Activated CD4-positive, alpha-beta T cell treated with anti-CD3 and anti-CD28 coated beads, Interleukin-2, amount 50 U/mL, for 4 hours (primary cell): ENCODE data around the gene LY6G5B.
"Not testable (repeated sequence)": the region's sequence is repeated elsewhere in the genome, so short reads cannot be mapped to it uniquely, and the experiment has no call there.

Source experiments
- DNase-seq, 2 experiments: peaks; one replicate each; pipeline ENCODE4 v3.0.0-alpha.2; 2020

The LY6G5B gene

DNA sequence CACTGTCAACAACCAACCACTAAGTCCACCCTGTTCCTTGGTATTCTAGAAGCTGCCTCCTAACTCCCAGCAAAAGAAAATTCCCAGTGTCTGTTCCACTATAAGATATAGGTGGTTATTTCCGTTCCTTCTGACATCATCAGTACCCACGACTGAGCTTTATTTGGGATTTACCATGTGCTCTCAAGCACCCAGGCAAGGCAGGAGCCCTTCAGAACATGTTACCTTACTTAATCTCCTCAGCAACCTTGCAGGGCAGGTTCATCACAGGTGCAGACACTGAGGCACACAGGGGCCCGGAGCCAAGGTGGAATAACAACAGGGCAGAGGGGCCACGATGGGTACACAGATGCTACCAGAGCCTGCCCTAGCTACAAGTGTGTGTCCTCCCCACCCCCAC lies 22.6 kb downstream of the LY6G5B start:
- no peak for DNase-seq

DNA sequence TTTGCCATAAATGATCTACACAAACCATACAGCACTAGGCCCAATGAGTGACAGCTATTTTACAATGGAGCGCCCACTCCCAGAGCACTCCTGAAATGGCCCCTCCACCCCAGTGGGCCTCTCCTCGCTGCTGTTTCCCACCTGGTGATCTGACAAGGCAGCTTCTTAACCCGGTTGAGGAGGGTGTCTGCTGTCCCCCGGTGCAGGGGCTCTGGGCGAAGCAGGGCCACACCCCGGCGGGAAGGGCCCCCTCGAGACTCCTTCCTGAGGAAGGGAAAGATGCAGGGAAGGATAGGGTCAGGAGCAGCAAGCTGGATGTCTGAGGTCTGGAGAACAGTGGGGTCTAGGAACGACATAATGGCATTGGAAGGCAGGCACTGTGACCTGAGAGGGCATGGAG lies 23.1 kb downstream of the LY6G5B start:
- no peak for DNase-seq

DNA sequence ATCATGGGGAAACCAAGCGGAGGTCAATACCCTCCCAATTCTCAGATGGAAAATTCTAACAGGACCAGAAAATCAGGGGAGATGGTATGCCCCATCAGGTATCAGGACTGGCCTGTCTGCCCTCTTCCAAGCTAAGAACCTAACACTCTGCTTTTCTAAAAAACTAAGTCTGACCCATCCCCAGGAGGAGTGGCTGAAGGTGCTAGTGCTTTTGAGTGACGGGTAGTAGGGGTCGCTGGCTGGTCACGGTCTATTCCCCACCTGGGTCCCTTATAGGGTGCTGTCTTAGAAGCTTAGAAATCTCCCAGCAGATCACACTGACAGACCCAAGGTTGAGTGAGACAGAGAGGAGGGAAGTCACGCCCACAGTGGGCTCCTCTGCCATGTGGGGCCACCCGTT lies 23.8 kb downstream of the LY6G5B start:
- DNase-seq: no peak

DNA sequence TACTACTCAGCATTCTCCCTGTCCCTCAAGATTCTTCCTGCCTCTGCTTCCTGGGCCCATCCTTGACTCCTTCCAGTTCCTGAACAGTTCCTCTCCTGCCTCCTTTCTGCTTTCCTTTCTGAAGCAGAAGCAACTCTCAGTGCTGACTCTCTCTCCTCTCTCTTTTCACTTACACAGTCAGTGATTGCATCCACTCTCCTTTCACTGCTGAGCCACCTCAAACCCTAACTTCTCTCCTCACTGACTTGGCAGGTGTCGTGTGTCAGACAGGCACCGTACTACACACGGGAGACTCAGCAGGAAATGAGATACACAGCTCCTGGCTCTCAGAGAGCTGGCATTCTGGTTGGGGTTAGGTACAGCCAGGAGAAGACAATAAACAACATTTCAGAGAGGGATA lies 27.8 kb downstream of the LY6G5B start:
- DNase-seq: no peak

DNA sequence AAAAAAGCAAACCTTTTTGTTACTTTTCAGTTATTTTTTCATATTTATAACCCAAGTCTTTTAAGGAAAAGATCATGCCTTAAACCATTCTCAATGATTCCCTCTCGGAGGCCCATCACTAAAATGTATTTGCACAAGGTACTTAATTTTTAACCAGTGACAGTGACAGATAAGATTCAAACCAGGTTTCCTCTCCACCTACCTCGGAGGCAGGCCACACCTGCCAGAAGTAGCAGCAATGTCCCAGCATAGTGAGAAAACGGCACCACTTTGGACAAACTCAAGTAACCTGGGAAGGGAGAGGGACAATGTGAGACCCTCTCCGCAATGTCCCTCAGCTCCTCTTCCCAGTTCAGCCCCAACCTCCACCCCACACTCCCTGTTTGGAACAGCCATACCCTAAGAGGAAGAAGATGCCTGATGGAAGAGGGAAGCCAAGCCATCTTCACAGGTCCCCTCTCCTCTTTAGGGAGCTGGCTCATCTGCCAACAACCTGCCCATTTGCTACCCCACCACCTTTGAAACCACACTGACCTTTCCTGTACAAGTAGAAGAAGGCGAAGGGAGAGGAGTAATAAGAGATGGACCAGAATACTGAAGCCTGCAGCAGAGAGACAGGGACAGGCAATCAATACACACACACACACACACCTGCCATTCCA lies 31.1 kb downstream of the LY6G5B start:
- no peak for DNase-seq

DNA sequence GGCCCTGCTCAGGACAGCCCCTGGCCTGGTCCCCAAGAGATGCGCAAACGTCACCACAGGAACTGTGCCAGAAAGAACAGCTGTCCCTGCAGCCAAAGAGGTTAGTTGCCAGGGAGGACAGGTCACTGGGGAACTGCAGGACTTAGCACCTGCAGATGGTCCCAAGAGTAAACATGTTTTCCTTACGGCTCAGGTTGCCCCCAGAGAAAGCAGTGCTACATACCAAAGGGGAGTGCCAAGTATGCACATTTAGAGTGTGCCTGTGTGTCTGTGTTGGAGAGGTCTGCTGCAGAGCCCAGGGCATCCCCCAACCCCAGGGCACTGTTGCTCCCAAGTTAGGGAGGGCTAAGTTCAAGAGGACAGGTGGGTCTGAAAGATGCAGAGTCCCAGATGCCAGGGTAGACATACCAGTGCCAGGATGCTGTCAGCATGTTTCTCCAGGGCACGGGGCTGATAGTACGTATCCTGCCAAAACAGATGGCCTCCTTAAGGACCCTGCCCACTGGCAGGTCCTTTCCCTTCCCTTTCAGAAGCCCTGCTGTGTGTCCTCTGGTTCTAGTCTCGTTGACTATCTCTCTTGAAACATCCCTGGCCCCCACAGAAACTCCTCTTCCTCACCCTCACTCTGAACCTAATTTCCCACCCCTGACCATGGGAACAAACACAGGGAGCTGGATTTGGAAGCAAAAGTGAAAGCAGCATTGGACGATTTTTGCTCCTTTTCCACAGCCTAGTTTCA lies 32.1 kb downstream of the LY6G5B start:
- no peak for DNase-seq

DNA sequence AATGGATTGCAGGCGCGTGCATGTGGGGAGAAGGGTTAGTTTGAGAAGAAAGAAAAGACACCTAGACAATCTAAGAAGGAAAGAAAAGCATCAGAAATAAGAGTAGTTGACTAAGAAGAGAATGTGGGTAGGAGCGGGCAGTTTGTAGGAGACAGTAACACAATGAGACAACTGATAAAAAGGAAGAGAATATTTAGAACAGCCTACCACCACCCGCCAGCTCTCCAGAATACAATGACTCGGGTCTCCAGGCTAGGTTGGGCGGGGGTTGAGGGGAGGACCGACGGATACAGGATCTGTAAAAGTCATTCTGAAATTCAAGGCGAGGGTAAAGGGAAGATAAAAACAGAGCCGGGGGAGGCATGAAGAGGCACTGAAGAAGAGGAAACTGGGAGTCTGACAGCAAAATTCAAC lies 32.6 kb downstream of the LY6G5B start:
- peak; percentile 23 to 26 for DNase-seq

DNA sequence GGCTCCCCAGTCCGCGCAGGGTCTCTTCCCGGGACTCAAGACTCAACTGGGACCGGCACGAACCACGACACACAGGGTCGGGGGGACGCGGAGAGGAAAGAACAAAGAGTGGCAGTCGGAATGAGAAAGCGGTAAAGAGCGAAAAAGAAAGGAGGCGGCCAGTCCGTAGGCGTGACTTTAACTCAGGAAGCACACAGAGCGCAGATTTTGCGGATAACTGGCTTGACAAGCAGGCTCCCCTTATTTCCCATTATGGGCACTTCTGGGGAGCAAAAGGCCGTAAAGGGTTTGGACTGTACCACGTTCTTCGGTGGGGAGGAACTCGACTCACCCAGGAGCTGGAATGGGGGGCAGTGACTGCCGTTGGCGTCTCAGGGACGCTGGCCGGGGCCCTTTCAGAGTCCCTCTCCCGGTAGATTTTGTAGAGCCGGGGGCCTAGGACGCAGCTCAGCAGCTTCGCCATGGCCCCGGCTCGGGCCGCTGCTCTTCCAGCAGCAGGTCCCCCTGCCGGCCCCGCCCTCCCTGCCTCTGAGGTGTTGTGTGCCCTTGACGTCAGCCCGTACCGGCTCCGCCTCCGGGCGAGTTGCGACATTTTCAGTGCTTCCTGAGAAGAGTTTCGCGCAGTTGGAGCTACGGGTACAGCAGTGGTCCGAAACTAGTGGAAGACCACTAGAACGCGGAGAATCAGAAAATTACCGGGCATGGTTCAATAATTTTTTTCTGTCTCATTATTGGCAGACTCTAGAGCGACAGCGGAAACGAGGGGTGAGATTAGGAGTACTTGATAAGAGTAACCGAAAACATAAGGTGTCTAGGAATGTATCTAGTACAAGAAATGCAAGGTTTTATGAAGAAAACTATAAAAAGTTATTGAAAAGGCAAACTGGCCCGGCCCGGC lies 33.3 kb downstream of the LY6G5B start, which contains the start of gene ABHD16A:
ABHD16A (minus strand) TSS at position 506 of the 898 bp plus-strand sequence; CDS start at position 463, 43 bp downstream.
- DNase-seq: peak; percentile 97 to 98

DNA sequence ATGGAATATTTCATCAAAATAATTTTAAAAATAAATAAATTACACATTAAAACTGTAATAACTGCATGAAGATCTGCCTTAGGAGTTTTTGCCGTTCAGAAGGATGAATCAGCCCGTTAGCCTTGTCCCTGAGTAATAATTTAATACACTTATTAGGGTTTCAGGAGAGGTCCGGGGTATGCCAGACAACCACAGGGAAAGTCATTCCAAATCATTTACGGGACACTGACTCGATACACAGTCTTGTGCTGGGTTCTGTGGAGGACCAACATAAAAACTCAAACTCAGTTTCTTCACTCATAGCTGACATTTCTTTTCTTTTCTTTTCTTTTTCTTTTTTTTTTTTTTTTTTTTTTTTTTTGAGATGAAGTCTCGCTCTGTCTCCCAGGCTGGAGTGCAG lies 36.2 kb downstream of the LY6G5B start:
- no peak for DNase-seq

DNA sequence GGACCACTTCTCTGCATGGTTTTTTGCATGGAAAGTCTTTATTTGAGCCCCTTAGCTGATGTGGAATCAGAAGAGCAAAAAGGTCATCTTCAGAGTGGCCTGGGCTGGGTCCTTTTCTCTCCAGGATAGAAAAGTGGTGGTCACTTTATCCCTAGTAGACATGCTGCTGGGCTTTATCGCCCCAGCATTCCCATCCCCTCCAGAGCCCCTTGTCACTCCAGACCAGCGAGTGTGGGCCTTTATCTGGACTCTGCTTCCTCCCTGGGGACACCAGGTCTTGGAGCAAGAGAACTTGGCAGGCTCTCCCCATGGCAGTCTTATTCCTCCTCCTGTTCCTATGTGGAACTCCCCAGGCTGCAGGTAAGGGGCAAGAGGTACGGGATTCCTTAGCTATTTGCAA lies 36.8 kb downstream of the LY6G5B start, which contains the start of gene LY6G6F:
LY6G6F (plus strand) TSS at position 268 of the 400 bp plus-strand sequence; CDS start at position 309, 41 bp downstream.
- no peak for DNase-seq

DNA sequence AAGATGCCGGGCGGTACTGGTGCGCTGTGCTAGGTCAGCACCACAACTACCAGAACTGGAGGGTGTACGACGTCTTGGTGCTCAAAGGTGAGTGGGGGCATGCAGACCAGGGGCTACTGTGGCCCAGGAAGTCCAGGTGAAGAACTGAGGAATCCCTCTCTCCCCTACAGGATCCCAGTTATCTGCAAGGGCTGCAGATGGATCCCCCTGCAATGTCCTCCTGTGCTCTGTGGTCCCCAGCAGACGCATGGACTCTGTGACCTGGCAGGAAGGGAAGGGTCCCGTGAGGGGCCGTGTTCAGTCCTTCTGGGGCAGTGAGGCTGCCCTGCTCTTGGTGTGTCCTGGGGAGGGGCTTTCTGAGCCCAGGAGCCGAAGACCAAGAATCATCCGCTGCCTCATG lies 37.9 kb downstream of the LY6G5B start:
- DNase-seq: no peak

DNA sequence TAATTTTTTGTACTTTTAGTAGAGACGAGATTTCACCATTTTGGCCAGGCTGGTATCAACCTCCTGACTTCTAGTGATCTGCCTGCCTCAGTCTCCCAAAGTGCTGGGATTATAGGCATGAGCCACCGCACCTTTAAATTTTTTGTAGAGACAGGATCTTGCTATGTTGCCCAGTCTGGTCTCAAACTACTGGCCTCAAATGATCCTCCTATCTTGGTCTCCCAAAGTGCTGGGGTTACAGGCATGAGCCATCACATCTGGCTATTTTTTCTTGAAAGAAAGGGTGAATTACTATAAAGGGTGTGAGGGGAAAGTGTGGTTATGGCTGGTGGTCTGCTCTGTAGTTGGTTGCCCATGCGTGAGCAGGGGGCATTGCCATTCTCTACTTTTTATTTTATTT lies 38.4 kb downstream of the LY6G5B start:
- no peak for DNase-seq

DNA sequence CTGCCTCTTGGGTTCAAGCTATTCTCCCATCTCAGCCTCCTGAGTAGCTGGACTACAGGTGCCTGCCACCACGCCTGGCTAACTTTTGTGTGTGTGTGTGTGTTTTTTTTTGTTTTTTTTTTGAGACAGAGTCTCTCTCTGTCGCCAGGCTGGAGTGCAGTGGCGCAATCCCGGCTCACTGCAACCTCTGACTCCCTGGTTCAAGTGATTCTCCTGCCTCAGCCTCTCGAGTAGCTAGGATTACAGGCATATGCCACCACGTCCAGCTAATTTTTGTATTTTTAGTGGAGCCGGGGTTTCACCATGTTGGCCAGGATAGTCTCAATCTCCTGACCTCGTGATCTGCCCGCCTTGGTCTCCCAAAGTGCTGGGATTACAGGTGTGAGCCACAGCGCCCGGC lies 39.4 kb downstream of the LY6G5B start:
- not testable (repeated sequence) for DNase-seq

DNA sequence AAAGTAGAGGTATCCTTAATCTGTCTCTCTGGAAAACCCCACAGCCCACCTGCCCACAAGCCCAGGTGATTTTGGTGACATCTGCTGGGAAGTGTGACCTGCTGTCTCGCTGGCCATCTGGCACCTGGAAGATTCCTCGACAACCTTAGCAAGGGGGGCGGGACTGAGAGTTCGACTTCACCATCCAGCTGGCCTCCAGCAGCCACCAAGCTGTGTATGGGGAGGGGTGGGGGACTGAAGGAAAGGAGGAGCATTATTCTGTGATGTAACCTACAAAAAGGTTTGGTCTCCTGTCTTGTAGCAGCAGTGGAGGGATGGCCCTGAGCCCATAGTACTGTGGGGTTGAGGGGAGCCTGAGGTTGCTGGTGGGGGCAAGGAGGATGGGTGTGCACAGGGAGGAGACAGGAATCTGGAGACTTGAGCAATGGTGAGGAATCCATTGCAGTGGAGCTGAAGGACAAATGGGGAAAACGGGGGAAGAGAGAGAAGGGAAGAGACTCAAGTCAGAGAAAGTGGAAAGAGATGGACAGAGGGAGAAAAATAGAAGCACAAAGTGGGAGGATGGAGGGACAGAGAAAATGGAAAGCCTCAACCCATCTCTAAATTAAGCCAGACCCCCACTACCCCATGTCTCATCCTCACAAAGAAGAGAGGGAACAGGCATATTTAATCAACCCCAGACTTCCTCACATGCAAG lies 40.9 kb downstream of the LY6G5B start:
- DNase-seq: no peak

DNA sequence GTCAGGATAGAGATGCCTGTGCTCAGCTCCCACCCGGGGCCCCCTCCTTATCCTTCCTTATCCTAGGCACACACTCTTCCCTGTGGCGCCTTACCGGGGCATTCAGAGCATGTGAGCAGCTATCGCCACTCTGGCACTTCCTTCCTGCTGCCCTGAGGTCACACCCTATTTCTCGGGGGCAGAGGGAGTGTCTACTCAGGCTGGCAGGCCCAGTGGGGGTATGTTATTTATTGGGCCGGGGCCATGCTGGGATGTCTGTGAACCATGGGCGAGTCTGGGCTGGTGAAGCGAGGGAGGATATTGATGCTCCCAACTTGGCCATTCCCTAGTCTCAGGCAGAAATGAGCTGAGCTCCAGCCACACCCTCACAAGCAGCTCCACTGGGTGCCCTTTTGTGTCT lies 41.5 kb downstream of the LY6G5B start:
- no peak for DNase-seq

DNA sequence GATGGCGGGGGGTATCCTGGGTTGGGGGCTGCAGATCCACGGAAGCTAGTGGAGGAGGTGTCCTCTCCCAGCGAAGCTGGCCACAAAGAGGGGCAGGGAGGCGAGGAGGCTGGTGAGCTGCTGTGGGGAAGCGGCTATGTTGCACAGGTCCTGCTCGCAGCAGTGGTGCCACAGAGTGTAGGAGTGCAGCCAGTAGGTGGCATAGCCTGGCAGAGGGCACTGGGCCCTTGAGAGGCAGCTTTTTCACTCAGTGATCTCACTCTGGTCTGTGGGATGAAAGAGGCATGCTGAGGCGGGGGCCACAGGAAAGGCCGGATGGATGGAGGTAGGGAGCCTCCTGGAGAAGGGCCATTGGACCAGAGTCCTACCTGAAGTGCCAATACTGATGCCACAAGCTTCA lies 42.5 kb downstream of the LY6G5B start:
- DNase-seq: no peak

DNA sequence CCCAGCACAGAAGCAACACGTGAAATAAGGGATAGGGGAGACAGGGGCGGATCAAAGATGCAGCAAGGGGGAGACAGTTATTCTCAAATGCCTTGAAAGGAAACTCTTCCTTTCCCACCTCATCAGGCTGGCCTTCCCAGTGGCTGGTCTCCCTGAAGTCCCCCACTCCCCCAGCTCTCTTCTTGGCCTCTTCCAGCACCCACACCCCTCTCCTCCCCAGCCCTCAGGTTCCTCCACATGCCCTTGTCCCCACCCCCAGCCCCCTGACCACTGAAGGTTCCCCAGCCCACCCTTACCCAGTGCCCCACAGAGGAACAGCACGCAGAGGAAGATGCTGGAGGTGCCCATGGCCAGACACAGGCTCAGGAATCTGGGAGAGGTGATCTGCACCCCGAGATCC lies 43.7 kb downstream of the LY6G5B start:
- DNase-seq: no peak

DNA sequence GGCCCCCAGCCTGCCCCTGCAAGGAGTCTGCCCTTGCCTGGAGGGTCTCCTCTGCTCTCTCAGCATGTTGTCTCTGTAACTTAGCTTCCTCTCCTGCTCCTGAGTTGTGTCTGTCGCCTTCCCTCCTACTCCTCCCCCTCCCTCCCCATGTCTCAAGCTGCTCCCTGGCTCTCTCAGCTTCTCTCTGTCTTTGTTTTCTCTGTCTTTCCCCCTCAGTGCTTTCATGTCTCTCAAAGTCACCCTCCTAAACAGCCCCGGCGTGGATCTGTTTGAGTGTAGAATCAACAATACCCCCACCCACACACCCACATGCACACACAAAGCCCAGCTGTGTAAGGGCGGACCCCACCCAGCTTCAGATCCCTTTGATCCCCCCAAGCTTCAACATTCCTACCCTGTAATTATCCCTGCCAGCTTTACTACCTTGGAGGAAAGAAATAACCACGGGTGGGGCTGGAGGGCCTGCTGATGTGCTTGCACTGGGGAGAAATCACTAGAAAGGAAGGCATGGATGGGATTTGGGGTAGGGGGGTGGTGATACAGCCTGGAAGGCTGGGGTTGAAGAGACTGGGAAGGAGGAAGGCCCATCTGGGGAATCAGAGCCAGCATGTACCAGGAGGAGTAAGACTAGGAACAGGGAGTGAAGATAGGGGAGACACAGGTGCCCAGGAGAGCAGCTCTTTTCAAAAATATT lies 44.4 kb downstream of the LY6G5B start:
- no peak for DNase-seq

DNA sequence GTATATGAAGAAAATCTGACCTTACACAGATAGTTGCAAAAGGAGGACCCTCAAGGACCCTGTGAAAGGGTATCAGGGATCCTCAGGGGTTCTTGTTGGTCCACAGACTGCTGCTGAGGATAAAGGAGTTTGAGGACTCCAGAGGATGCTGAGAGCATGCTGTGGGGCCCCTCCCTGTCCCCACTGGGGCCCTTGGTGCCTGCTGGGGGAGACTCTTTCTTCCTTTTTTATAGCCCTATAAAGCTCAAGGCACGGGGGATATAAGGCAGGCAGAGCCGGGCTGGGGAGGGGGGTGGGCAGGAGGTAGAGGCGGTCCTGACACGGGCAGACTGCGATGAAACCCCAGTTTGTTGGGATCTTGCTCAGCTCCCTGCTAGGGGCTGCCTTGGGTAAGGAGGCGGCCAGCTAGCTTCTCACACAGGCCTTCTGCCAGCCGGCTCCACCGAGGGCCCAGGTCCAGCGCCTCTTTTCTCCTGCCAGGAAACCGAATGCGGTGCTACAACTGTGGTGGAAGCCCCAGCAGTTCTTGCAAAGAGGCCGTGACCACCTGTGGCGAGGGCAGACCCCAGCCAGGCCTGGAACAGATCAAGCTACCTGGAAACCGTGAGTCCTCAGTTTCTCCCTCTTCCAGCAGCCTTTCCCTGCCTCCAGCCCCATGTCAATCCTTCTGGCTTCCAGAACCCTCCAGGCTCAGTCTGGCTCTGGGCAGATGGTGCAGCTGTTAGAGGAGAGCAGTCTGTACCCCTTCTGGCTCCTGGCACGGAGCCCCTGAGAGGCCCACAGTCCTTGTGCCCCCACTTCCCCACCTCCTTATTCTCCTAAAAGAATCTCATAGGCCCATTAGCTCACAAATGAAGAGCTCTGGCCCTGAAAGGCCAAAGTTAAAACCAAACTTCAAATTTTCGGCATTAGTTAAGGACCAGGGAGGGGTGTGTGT lies 45.5 kb downstream of the LY6G5B start, which contains the start of gene LY6G6D:
LY6G6D (plus strand) TSS at position 327 of the 937 bp plus-strand sequence; CDS start at position 335, 8 bp downstream.
- DNase-seq: no peak

DNA sequence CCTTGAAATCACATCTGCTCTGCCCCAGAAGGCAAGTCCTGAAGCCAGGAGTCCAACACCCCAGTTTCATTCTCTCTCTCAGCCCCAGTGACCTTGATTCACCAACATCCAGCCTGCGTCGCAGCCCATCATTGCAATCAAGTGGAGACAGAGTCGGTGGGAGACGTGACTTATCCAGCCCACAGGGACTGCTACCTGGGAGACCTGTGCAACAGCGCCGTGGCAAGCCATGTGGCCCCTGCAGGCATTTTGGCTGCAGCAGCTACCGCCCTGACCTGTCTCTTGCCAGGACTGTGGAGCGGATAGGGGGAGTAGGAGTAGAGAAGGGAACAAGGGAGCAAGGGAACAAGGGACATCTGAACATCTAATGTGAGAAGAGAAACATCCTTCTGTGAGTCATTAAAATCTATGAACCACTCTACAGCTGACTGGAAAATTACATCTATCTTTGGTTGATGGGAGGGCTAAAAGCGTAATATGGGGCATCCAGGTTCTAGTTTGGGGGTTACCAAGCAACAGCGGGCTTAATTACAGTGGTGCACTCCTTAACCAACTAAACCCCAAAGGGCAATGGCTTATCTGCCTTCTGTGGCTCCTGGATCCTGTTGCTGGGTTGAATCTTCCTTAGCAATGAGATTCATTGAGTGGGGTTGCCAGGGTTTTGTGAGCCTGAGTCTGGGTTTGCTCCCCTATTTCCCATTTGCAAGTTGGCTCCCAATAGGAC lies 47.9 kb downstream of the LY6G5B start:
- DNase-seq: no peak
